Fibroblast of lung (primary cell): Measurements from ENCODE around the gene GMCL2. TPM values are rescaled to one million over a fixed set of nuclear protein-coding genes. Genes with fewer than 3 reads are reported as not detected.
A peak's percentile ranks its signal among the peaks of the same experiment; 100 is the strongest.

Source experiments
- DNase-seq, 2 donors: peaks; one replicate each; pipeline versions ENCODE4 v3.0.0 to v3.0.0-alpha.2; 2010; ENCODE audit warnings: low read depth in 2 of 2
- H2AFZ ChIP-seq: 2 replicates; pipeline ENCODE4 v1.5.1; 2012; ENCODE audit warnings: low read length, control low read depth, inconsistent platforms
- H3K27ac ChIP-seq: 2 replicates; pipeline ENCODE4 v1.5.1; 2011; ENCODE audit warnings: low read length, control low read depth; ENCODE audit not compliant: insufficient read depth
- H3K27me3 ChIP-seq: 2 replicates; pipeline ENCODE4 v1.5.1; 2011; ENCODE audit warnings: mild to moderate bottlenecking, low read length; ENCODE audit not compliant: control insufficient read depth, insufficient read depth
- H3K36me3 ChIP-seq: 2 replicates; pipeline ENCODE4 v1.5.1; 2011; ENCODE audit warnings: low read length; ENCODE audit not compliant: control insufficient read depth, insufficient read depth
- H3K4me1 ChIP-seq: 2 replicates; pipeline ENCODE4 v1.5.1; 2011; ENCODE audit warnings: low read length; ENCODE audit not compliant: control insufficient read depth, insufficient read depth; ENCODE audit errors: extremely low read depth
- H3K4me2 ChIP-seq: 2 replicates; pipeline ENCODE4 v1.5.1; 2011; ENCODE audit warnings: low read length, control low read depth; ENCODE audit not compliant: insufficient read depth; ENCODE audit errors: extremely low read depth
- H3K4me3 ChIP-seq, 4 experiments: fragments of 200-600 bp in 1 of 4; sonication (generic) in 1 of 4; replicated peaks in 1 of 4; 2 replicates each; pipeline ENCODE4 v1.5.1; 2011 to 2016; ENCODE audit warnings: low read length in 4 of 4, low read depth in 3 of 4, mild to moderate bottlenecking in 3 of 4, control low read depth in 2 of 4, inconsistent platforms in 1 of 4, mixed read lengths in 1 of 4; ENCODE audit not compliant: insufficient read depth in 1 of 4; ENCODE audit errors: control extremely low read depth in 1 of 4
- H3K79me2 ChIP-seq: 2 replicates; pipeline ENCODE4 v1.5.1; 2012; ENCODE audit warnings: mild to moderate bottlenecking, low read length, inconsistent platforms; ENCODE audit not compliant: control insufficient read depth, insufficient read depth
- H3K9ac ChIP-seq: 2 replicates; pipeline ENCODE4 v1.5.1; 2011; ENCODE audit warnings: mild to moderate bottlenecking, low read length, control low read depth; ENCODE audit not compliant: insufficient read depth
- H3K9me3 ChIP-seq: 2 replicates; pipeline ENCODE4 v1.5.1; 2012; ENCODE audit warnings: low read depth, low read length; ENCODE audit not compliant: control insufficient read depth, insufficient read depth
- H4K20me1 ChIP-seq: 2 replicates; pipeline ENCODE4 v1.5.1; 2011; ENCODE audit warnings: low read length; ENCODE audit not compliant: control insufficient read depth, insufficient read depth; ENCODE audit errors: extremely low read depth
- EZH2 ChIP-seq: IDR thresholded peaks from 2 replicates; pipeline ENCODE4 v1.5.1; 2012; ENCODE audit warnings: low read length, control low read depth, mild to moderate bottlenecking; ENCODE audit errors: missing control alignments
- polyA plus RNA-seq, 2 donors: library from polyadenylated mRNA; depleted of rRNA in 1 of 2; stranded (reverse) in 1 of 2; unstranded in 1 of 2; fragments of >200 nt; gene quantifications; 2 replicates each; pipeline ENCODE4 v1.2.1, GENCODE V29; 2011 to 2012; ENCODE audit warnings: missing spikeins in 1 of 2
- total RNA-seq: library from RNA; depleted of rRNA; stranded (reverse); fragments of >200 nt; gene quantifications from 2 replicates; pipeline ENCODE4 v1.2.1, GENCODE V29; 2014
- TF ChIP-seq, protein P1 (sequence below), 2 donors: IDR thresholded peaks in 1 of 2; conservative IDR thresholded peaks in 1 of 2; 1 replicate in 1 of 2; 2 replicates in 1 of 2; pipeline ENCODE4 v1.5.1; 2011 to 2012; ENCODE audit warnings: low read length in 2 of 2, control low read depth in 1 of 2, inconsistent platforms in 1 of 2, low read depth in 1 of 2, mild to moderate bottlenecking in 1 of 2

Gene GMCL2
- total and polyA plus RNA-seq, 2 donors (not counting 1 experiment from before 2014, with no cell fraction given) = under 0.01 TPM; not detected in 1

DNA sequence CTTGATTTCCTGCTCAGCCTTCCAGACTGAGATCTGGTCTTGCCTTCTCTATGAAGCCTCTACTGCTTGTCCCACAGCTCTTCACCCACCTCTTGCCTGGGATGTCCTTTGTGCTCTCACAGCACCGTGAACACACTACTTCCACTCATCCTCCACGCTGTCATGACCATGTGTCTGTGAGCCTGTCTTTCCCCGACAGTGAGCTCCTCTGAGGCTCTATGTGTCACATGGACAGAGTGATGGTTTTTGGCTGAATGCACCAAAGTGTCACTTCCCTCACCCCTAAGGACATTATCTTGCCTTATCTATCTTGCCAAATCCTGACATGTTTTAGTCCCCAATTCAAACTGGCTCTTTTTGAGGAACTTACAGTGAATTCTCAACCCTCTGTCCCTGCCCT is 34.1 kb upstream of the GMCL2 start:
- Histone ChIP-seq H3K4me3 (no peak overlapping the region), H3K4me1 (no peaks in the 10 kb centered on the region)
- TF ChIP-seq, protein P1, sequence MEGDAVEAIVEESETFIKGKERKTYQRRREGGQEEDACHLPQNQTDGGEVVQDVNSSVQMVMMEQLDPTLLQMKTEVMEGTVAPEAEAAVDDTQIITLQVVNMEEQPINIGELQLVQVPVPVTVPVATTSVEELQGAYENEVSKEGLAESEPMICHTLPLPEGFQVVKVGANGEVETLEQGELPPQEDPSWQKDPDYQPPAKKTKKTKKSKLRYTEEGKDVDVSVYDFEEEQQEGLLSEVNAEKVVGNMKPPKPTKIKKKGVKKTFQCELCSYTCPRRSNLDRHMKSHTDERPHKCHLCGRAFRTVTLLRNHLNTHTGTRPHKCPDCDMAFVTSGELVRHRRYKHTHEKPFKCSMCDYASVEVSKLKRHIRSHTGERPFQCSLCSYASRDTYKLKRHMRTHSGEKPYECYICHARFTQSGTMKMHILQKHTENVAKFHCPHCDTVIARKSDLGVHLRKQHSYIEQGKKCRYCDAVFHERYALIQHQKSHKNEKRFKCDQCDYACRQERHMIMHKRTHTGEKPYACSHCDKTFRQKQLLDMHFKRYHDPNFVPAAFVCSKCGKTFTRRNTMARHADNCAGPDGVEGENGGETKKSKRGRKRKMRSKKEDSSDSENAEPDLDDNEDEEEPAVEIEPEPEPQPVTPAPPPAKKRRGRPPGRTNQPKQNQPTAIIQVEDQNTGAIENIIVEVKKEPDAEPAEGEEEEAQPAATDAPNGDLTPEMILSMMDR (conservative IDR thresholded peaks at IDR 0.05 in 1 of 2, IDR thresholded peaks at IDR 0.05 in 1 of 2; ENCODE audit: low read depth in 1 of 2, low read length in 2 of 2) = no peak
- no peak for TF ChIP-seq EZH2

DNA sequence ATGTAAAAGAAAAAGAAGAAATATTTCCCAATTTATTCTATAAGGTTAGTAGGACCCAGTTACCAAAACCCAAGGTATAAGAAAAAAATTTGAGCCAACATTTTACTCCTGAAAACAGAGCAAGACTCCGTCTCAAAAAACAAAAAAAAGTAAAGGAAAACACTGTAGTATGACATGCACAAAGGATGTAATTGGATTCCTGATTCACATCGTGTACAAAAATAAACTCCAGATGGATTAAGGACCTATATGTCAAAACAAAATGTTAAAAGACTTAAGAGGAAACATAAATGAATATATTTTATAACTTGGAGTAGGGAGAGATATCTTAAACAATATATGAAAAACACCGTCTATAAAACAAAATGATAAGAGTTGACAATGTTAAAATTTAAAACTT is 31.7 kb upstream of the GMCL2 start:
- peak in 1 of 2 donors; percentile 36 for DNase-seq
- Histone ChIP-seq H3K27me3 (no peaks in the 10 kb centered on the region), H3K4me3 (no peak overlapping the region), H3K27ac (no peak overlapping the region), H3K9ac (no peak overlapping the region), H3K4me2 (no peak overlapping the region), H3K9me3 (no peaks in the 10 kb centered on the region), H3K36me3 (peaks cover 14% of the 10 kb centered on the region), H3K79me2 (no peaks in the 10 kb centered on the region), H2AFZ (no peak overlapping the region), H4K20me1 (no peaks in the 10 kb centered on the region), H3K4me1 (no peaks in the 10 kb centered on the region)
- no peak for TF ChIP-seq EZH2
- TF ChIP-seq, protein P1 (conservative IDR thresholded peaks at IDR 0.05 in 1 of 2, IDR thresholded peaks at IDR 0.05 in 1 of 2; ENCODE audit: low read depth in 1 of 2, low read length in 2 of 2) = no peak

More for the DNA sequence above, 34.1 kb upstream of the GMCL2 start:
- DNase-seq = no peak
- peaks cover 5% of the 10 kb centered on the region for H3K36me3 ChIP-seq
- no peaks in the 10 kb centered on the region for H3K27me3 ChIP-seq
- no peaks in the 10 kb centered on the region for H4K20me1 ChIP-seq
- H3K79me2 ChIP-seq = no peaks in the 10 kb centered on the region
- no peak overlapping the region for H3K9ac ChIP-seq
- no peak overlapping the region for H2AFZ ChIP-seq
- H3K27ac ChIP-seq = no peak overlapping the region
- H3K4me2 ChIP-seq = no peak overlapping the region
- no peaks in the 10 kb centered on the region for H3K9me3 ChIP-seq

DNA sequence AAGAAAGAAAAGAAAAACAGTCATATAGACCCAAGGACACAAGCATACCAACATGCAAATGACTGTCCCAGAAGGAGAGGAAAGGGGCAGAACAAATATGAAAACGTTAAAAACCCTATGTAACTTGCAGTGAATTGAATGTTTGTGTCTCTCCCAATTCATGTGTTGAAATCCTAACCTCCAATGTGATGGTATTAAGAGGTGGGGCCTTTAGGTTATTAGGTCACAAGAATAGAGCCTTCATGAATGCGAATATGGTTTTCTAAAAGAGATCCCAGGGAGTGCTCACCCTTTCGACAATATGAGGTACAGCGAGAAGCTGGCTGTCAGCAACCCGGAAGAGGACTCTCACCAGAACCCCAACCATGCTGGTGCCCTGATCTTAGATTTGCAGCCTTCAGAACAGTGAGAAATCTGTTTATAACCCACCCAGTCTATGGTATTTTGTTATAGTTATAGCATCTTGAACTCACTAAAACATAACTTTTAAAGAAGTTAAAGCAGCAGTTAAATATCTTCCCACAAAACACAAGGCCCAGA is 31.1 kb upstream of the GMCL2 start:
- no peak overlapping the region for H3K4me2 ChIP-seq
- no peaks in the 10 kb centered on the region for H3K9me3 ChIP-seq
- no peak for TF ChIP-seq EZH2
- TF ChIP-seq, protein P1 (conservative IDR thresholded peaks at IDR 0.05 in 1 of 2, IDR thresholded peaks at IDR 0.05 in 1 of 2; ENCODE audit: low read depth in 1 of 2, low read length in 2 of 2) = no peak
- no peaks in the 10 kb centered on the region for H4K20me1 ChIP-seq
- H3K27me3 ChIP-seq = no peaks in the 10 kb centered on the region
- H3K4me1 ChIP-seq = no peaks in the 10 kb centered on the region
- H3K9ac ChIP-seq = no peak overlapping the region
- H2AFZ ChIP-seq = no peak overlapping the region
- no peaks in the 10 kb centered on the region for H3K79me2 ChIP-seq
- H3K36me3 ChIP-seq = peaks cover 15% of the 10 kb centered on the region
- no peak overlapping the region for H3K4me3 ChIP-seq
- DNase-seq = no peak
- no peak overlapping the region for H3K27ac ChIP-seq
